ENCODE measurements around the gene AQP7.

AQP7 gene

GRCh38 chr9:33377089-33377715 lies 25.2 kb downstream of the AQP7 start:
- H3K79me2 ChIP-seq (ENCODE audit: insufficient read depth, low read length): no peaks in the 10 kb centered on the region

GRCh38 chr9:33375841-33376321 lies 26.5 kb downstream of the AQP7 start:
- Histone ChIP-seq H3K9me3 (ENCODE audit: insufficient read depth, low read length, severe bottlenecking) (no peaks in the 10 kb centered on the region), H3K4me1 (ENCODE audit: insufficient read depth, low read length) (no peaks in the 10 kb centered on the region), H3K79me2 (ENCODE audit: insufficient read depth, low read length) (no peaks in the 10 kb centered on the region), H3K4me3 (ENCODE audit: low read depth in 1 of 2, low read length in 2 of 2) (no peak overlapping the region), H3K9ac (ENCODE audit: low read depth, low read length) (no peak overlapping the region), H3K27me3 (ENCODE audit: insufficient read depth, low read length, poor library complexity) (no peaks in the 10 kb centered on the region), H3K4me2 (ENCODE audit: insufficient read depth, low read length) (no peak overlapping the region), H2AFZ (ENCODE audit: low read depth, low read length) (no peak overlapping the region), H3K36me3 (ENCODE audit: insufficient read depth, low read length) (peaks cover 7% of the 10 kb centered on the region; the same call in 1 of the 2 replicates), H3K27ac (ENCODE audit: low read length) (no peak overlapping the region), H4K20me1 (ENCODE audit: insufficient read depth, low read length) (no peaks in the 10 kb centered on the region)
- DNase-seq (no peak), ATAC-seq (ENCODE audit: insufficient read depth, low read depth) (no peak)
- TF ChIP-seq EZH2 (IDR thresholded peaks at IDR 0.05; ENCODE audit: borderline replicate concordance, low read depth, low read length, severe bottlenecking) (no peak), CTCF (IDR thresholded peaks at IDR 0.05; ENCODE audit: borderline replicate concordance, extremely low read depth, low read length, poor library complexity, severe bottlenecking) (no peak)

More at GRCh38 chr9:33377089-33377715, 25.2 kb downstream of the AQP7 start:
- Histone ChIP-seq H3K27ac (ENCODE audit: low read length) (no peak overlapping the region), H3K9ac (ENCODE audit: low read depth, low read length) (no peak overlapping the region), H3K4me2 (ENCODE audit: insufficient read depth, low read length) (no peak overlapping the region), H3K9me3 (ENCODE audit: insufficient read depth, low read length, severe bottlenecking) (no peaks in the 10 kb centered on the region), H3K27me3 (ENCODE audit: insufficient read depth, low read length, poor library complexity) (no peaks in the 10 kb centered on the region), H3K4me1 (ENCODE audit: insufficient read depth, low read length) (no peaks in the 10 kb centered on the region), H4K20me1 (ENCODE audit: insufficient read depth, low read length) (no peaks in the 10 kb centered on the region), H3K4me3 (ENCODE audit: low read depth in 1 of 2, low read length in 2 of 2) (no peak overlapping the region), H3K36me3 (ENCODE audit: insufficient read depth, low read length) (no peaks in the 10 kb centered on the region), H2AFZ (ENCODE audit: low read depth, low read length) (no peak overlapping the region)
- no peak for DNase-seq
- no peak for ATAC-seq (ENCODE audit: insufficient read depth, low read depth)
- TF ChIP-seq CTCF (IDR thresholded peaks at IDR 0.05; ENCODE audit: borderline replicate concordance, extremely low read depth, low read length, poor library complexity, severe bottlenecking): no peak
- no peak for TF ChIP-seq EZH2 (IDR thresholded peaks at IDR 0.05; ENCODE audit: borderline replicate concordance, low read depth, low read length, severe bottlenecking)

GRCh38 chr9:33375238-33375840 lies 27.0 kb downstream of the AQP7 start:
- H3K4me3 ChIP-seq (ENCODE audit: low read depth in 1 of 2, low read length in 2 of 2): no peak overlapping the region
- no peak overlapping the region for H3K27ac ChIP-seq (ENCODE audit: low read length)
- no peaks in the 10 kb centered on the region for H3K4me1 ChIP-seq (ENCODE audit: insufficient read depth, low read length)
- no peaks in the 10 kb centered on the region for H3K9me3 ChIP-seq (ENCODE audit: insufficient read depth, low read length, severe bottlenecking)
- no peak overlapping the region for H3K9ac ChIP-seq (ENCODE audit: low read depth, low read length)
- H3K27me3 ChIP-seq (ENCODE audit: insufficient read depth, low read length, poor library complexity): no peaks in the 10 kb centered on the region
- TF ChIP-seq CTCF (IDR thresholded peaks at IDR 0.05; ENCODE audit: borderline replicate concordance, extremely low read depth, low read length, poor library complexity, severe bottlenecking) (no peak), EZH2 (IDR thresholded peaks at IDR 0.05; ENCODE audit: borderline replicate concordance, low read depth, low read length, severe bottlenecking) (no peak)
- DNase-seq: no peak
- H3K36me3 ChIP-seq (ENCODE audit: insufficient read depth, low read length): peaks cover 13% of the 10 kb centered on the region
- no peak overlapping the region for H3K4me2 ChIP-seq (ENCODE audit: insufficient read depth, low read length)
- H3K79me2 ChIP-seq (ENCODE audit: insufficient read depth, low read length): no peaks in the 10 kb centered on the region
- ATAC-seq (ENCODE audit: insufficient read depth, low read depth): 0 out of 3 replicates have a peak, but pooled peaks have one; percentile 6
- no peaks in the 10 kb centered on the region for H4K20me1 ChIP-seq (ENCODE audit: insufficient read depth, low read length)
- no peak overlapping the region for H2AFZ ChIP-seq (ENCODE audit: low read depth, low read length)
